GM11168 (cell line): Measurements from ENCODE around the gene DEPDC5.

Experiments
- in situ Hi-C: fragments of 300-500 bp; cut with MboI; formaldehyde crosslinking; loops from one replicate; pipeline ENCODE4 v1.12.0; 2022; ENCODE audit warnings: low sequenced_read_pairs; ENCODE audit not compliant: unreplicated experiment

DEPDC5 gene

DNA sequence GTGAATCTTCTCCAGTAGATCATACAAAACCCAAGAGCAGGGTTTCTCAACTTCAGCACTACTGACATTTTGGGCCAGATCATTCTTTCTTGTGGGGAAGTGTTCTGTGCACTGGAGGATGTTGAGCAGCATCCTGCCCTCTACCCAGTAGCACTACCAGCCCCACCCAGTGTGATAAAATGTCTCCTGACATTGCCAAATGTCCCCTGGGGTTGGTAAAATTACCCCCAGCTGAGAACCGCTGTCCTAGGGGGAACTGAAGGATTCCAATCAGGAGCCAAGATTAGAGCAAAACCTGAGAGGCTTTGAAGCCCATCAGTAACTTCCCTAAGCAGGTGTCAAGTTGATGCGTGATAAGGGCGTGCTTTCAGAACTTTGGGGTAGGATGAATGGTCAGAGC, 129.2 kb downstream of the DEPDC5 start:
- in situ Hi-C loops: no loop called here

GRCh38 chr22:31883989-31884388, 130.2 kb downstream of the DEPDC5 start:
- in situ Hi-C loops: no loop called here

DNA sequence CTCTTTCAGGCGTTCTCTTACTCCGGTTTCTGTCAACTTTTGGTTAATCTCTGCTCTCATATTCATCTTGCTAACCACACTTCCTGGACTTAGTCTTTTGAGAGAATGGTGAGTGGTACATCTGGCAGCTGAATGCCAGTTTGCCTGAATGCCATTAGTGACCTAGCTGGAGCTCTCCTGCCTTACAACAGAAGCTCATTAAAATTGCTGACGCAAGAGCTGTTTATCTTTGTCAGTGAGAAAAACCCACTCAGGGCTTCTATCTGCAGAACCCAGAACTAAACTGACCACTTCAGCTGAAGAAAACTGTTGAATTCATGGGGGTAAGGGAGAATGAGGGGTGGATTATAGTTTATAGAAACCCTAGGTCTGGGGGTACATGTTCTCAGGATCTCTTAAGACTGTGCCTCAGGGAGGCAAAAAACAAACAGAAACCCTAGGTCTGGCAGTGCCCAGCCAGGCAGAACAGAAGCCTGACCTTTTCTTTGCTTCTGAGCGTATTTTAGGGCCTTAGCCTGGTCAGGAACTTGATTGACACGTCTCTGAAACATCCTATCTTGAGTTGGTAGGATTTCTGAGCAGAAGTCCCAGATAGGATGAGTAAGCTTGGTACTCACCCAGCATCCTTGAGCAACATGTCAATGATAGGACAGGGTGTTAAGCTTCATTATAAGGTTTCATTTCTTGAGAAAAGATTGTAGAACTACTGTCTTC, 137.7 kb downstream of the DEPDC5 start:
- in situ Hi-C loops: no loop called here

DNA sequence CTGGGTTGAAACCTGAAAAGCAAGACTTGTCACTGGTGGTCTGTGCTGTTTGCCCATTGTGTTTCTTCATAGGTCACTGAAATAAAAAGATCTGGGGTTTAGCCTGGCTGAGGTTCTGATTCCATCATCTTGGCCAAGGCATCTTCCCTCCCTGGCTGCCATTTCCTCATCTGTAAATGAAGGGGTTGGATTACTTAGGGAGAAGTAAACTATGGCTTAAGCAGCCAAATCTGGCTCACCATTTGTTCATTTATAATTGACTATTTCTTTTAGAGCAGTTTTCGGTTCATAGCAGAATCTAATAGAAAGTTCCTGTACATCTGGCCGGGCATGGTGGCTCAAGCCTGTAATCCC, 138.2 kb downstream of the DEPDC5 start:
- in situ Hi-C loops: no loop called here

DNA sequence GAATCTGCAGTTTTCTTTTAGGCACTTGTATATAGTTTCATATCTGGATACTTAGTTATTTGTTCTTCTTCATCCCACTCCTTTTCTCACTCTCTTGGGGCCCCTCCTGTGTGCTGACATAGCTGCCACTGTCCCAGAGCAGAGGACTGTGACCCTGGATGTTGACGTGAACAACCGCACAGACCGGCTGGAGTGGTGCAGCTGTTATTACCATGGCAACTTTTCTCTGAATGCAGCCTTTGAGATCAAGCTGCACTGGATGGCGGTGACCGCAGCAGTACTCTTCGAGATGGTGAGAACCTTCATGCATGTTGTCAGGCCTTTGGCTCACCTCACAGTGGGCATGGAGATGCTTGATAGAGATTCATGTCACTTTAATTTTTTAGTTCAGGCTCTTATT, 139.6 kb downstream of the DEPDC5 start:
- in situ Hi-C loops: no loop called here

DNA sequence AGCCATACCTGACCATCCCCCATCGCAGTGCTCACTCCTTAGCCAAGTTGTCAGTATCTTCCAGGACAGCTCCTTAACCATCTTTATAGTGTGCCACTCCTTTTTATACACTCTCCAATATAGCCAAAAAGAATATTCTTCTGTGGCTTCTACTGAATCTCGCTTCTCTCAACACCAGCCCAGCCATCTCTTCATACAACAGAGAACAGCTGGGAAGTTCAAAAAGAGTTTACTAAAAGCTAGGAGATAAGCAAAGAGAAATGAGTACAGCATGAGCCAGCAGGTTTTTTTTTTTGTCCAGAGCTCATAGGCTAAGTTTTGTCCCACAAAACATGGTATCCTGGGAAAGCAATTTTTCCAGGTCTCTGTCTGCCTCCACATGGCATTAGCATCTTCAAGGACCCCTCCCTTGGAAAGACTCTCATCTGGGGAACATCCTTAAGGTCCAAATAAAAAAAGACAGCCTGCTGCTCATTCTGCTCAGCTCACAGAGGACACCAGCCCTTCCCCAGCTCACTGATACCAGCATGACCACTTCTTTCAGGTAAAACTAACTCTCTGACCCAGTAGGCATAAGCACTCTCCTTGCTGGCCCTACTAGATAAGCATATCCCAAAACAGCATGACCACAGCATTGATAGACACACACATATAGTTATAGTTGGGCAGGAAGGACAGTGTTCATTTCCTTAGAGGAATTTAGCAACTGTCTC, 141.7 kb downstream of the DEPDC5 start:
- in situ Hi-C loops: no loop called here

DNA sequence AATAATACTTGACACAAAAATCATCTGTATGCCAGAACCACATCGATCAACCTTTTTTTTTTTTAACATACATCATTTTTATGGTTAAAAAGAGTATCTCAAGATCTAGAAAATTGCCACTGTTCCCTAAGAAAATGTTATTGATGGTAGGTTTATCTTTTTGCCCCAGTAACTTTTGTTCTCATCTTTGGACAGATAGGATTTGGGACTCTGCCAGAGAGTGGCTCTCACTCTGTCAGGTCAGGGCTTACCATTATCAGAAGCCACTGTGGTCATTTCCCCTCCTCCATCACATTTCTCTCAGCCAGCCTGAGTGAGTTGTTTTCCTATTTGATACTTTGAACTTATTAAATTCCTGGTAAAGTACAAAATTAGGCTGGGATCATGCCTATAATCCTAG, 142.7 kb downstream of the DEPDC5 start:
- in situ Hi-C loops: no loop called here

DNA sequence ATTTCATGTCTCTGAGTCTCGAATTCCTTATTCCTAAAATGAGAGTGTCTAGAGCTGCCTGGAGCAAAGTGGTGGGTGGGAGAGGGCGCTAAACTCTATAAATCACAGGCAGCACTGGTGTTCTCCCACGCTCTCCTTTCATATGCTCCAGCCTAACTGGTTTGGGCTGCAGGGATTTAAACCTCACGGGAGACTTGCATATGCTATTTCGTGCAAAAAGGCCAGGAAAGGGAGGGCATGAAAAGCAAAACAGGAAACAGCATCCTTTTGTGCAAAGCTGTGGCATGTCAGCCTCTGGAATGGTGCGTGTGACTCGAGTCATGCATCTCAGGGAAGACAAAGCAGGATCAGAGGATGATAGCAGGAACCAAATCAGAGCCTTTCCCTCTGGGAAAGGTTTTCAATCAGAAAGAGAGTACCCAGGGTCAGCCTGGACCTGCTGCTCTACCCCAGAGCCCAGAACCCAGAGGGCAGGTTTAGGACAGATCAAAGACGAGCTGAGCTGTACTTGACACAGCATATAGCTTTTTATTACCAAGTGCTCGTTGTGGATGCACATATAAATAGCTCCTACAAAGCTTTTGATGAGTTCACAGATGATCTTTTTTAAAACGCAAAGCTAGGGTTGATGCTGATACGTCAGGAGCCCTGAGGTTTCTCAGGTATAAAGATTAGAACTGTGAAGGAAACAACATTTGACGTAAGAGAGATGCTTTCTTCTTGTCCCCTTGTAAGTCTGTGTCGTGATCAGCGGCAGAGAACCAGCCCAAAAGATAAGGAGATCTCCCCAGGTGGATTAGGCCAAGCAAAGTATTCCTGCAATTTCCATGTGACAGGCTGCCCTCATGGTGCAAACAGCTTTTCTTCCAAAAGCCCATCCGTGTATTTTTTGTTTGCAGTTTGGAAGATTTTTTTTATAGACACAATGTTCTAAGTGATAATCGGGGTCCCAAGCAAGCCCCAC, 144.3 kb downstream of the DEPDC5 start:
- in situ Hi-C loops: no loop called here

DNA sequence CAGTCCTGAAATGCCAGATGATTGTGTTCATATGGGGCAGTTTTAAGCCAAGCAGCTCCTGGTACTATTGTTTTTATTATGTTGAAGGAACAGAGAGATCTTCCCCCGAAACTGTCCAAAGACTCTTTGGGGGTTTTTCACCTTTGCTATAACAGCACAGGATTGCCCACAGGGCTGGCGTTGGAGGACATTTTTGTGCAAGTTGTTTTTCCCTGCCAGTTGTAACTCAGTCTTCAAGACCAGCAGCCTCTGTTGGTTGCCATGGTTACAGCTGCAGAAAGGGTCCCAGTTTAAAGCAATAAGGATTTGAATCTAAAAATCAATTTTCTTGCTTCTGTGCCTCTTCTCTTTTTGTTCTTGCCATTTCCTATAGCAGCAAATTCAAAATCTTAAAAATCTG, 145.1 kb downstream of the DEPDC5 start:
- in situ Hi-C loops: no loop called here

GRCh38 chr22:31899669-31900068, 145.8 kb downstream of the DEPDC5 start:
- in situ Hi-C loops: no loop called here

- in situ Hi-C loops: no loop called here
These were observed 147.7 kb downstream of the DEPDC5 start for GRCh38 chr22:31901388-31902137.

DNA sequence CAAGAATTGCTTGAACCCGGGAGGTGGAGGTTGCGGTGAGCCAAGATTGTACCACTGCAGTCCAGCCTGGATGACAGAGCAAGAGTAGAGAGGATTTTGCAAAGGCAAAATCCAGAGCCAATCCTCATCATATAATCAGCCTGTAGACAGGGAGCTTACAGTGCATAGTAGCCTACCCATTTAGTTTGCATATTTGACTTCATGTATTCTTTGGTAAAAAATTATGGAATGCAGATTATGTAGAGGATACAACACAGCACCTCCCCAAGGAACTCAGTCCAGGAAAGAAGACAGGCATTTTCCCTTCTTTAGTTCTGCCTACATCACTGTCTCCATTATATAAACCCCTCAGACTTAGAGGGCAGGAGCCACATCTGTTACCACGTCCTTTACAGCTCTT, 150.8 kb downstream of the DEPDC5 start:
- in situ Hi-C loops: no loop called here

DNA sequence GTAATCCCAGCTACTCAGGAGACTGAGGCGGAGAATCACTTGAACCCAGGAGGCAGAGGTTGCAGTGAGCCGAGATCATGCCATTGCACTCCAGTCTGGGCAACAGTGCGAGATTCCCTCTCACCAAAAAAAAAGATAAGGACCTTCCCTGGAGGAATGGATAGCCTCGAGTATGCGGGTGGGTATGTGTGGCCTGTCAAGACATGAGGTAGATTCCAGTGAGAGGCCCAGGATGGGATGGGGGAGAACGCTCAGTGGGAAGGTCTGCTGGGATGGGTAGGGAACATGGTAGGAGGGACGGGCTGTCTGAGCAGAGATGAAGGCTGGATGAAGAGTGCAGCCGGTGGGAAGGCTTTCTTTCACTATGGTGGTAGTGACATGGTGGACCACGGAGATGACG, 151.5 kb downstream of the DEPDC5 start:
- in situ Hi-C loops: no loop called here

DNA sequence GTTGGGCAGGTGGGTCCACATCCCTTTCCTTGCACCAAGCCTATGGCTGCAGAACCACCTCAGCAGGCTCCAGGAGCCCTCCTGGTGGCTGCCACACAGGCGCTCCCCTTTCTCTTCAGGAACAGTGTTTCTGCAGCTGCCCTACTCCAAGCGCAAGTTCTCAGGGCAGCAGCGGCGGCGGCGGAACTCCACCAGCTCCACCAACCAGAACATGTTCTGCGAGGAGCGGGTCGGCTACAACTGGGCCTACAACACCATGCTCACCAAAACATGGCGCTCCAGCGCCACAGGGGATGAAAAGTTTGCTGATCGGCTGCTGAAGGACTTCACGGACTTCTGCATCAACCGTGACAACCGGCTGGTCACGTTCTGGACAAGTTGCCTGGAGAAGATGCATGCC, 152.3 kb downstream of the DEPDC5 start:
- in situ Hi-C loops: no loop called here

DNA sequence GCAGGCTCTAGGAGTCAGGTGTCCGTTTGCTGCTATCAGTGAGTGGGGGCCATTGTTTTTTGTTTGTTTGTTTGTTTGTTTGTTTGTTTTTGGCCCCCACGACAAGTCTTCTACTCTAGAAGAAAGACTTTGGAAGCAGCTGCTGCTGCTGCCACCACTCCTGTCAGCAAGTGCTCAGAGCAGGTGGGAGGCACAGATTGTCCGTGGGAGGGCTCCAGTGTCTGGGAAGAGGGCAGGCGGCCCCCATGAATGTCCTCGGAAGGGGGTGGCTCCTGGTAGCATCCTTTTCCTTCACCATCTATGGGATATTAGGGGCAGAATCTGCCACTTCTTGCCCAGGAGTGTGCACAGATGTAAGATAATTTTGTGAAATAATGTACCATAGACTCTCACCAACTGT, 152.8 kb downstream of the DEPDC5 start:
- in situ Hi-C loops: no loop called here

GRCh38 chr22:31909977-31910376, 156.2 kb downstream of the DEPDC5 start:
- in situ Hi-C loops: no loop called here

GRCh38 chr22:31911565-31912406, 158.0 kb downstream of the DEPDC5 start:
- in situ Hi-C loops: no loop called here

GRCh38 chr22:31912407-31912743, 158.6 kb downstream of the DEPDC5 start:
- in situ Hi-C loops: no loop called here

DNA sequence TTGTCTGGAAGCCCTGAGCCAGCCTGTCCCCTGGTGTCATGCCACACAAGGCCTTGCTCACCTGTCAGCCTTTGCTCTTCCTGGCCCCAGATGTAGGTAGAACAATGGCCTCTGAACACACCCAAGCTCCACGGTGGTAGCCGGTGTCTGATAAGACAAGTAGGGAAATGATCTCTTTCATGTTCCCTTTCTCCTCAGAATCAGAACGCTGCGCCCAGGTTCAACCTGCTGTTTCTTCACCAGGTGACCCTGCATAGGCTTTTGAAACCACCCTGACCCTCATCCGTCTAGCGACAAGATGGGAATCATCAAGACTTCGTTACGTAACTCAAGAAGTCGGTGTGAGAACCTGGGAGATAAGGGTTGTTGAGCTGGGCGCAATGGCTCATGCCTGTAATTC, 161.8 kb downstream of the DEPDC5 start:
- in situ Hi-C loops: no loop called here
